HepG2 (cell line): ENCODE data around the gene APRT. TPM values are rescaled to one million over a fixed set of nuclear protein-coding genes. Genes with fewer than 3 reads are reported as not detected.

ENCODE experiments used
- ARNTL ChIP-seq: sonication (generic); formaldehyde crosslinking; IDR thresholded peaks from 2 replicates; pipeline ENCODE4 v1.4.0; 2020; ENCODE audit warnings: mild to moderate bottlenecking, missing genetic modification reagents
- ATAD3A ChIP-seq: sonication (generic); formaldehyde crosslinking; IDR thresholded peaks from 2 replicates; pipeline ENCODE4 v1.4.0; 2020; ENCODE audit warnings: missing genetic modification reagents
- CBX2 ChIP-seq, 2 experiments: fragments of 200-600 bp in 1 of 2; sonication (generic); formaldehyde crosslinking in 1 of 2; IDR thresholded peaks; 2 replicates each; pipeline versions ENCODE4 v1.7.0 to v1.8.1; 2018 to 2022; ENCODE audit warnings: low read depth in 2 of 2, low read length in 1 of 2, mild to moderate bottlenecking in 1 of 2, missing genetic modification reagents in 1 of 2
- CEBPB ChIP-seq: IDR thresholded peaks from 2 replicates; pipeline ENCODE4 v1.6.1; 2011; ENCODE audit warnings: low read depth, low read length, improper control_type of control experiment, borderline replicate concordance
- CENPT ChIP-seq: sonication (generic); formaldehyde crosslinking; IDR thresholded peaks from 2 replicates; pipeline ENCODE4 v1.8.0; 2022; ENCODE audit warnings: low read depth, mild to moderate bottlenecking, moderate library complexity, missing genetic modification reagents
- EED ChIP-seq: sonication (generic); formaldehyde crosslinking; IDR thresholded peaks from 2 replicates; pipeline ENCODE4 v1.5.0; 2020; ENCODE audit warnings: mild to moderate bottlenecking, missing genetic modification reagents
- KDM3A ChIP-seq: IDR thresholded peaks from 2 replicates; pipeline ENCODE4 v1.6.1; 2018; ENCODE audit warnings: low read depth, missing compliant biosample characterization
- MYPOP ChIP-seq: sonication (generic); formaldehyde crosslinking; IDR thresholded peaks from 2 replicates; pipeline ENCODE4 v1.8.1; 2023; ENCODE audit warnings: mild to moderate bottlenecking, moderate library complexity, missing genetic modification reagents
- NONO ChIP-seq, 2 experiments: fragments of 450-650 bp in 1 of 2; sonication (generic) in 1 of 2; formaldehyde crosslinking in 1 of 2; IDR thresholded peaks in 1 of 2; conservative IDR thresholded peaks in 1 of 2; 2 replicates each; pipeline versions ENCODE4 v1.6.1 to v1.8.0; 2017 to 2022; ENCODE audit warnings: mild to moderate bottlenecking in 1 of 2, missing genetic modification reagents in 1 of 2, moderate library complexity in 1 of 2
- NR2C2 ChIP-seq: sonication (generic); formaldehyde crosslinking; IDR thresholded peaks from 2 replicates; pipeline ENCODE4 v1.4.0; 2020; ENCODE audit warnings: missing genetic modification reagents, mild to moderate bottlenecking, moderate library complexity, borderline replicate concordance
- PCBP1 ChIP-seq: fragments of 200-400 bp; formaldehyde crosslinking; IDR thresholded peaks from 2 replicates; pipeline ENCODE4 v1.6.1; 2017; ENCODE audit warnings: mild to moderate bottlenecking, low read depth, low read length, borderline replicate concordance
- POLR2AphosphoS5 ChIP-seq: IDR thresholded peaks from 2 replicates; pipeline ENCODE4 v1.6.1; 2012; ENCODE audit warnings: low read depth, low read length
- REPIN1 ChIP-seq: sonication (generic); formaldehyde crosslinking; IDR thresholded peaks from 2 replicates; pipeline ENCODE4 v1.8.0; 2022; ENCODE audit warnings: missing genetic modification reagents, low read depth, mild to moderate bottlenecking, borderline replicate concordance
- SRF ChIP-seq: IDR thresholded peaks from 2 replicates; pipeline ENCODE4 v1.6.1; 2011; ENCODE audit warnings: mild to moderate bottlenecking, low read depth, low read length, moderate library complexity
- TARDBP ChIP-seq: sonication (generic); formaldehyde crosslinking; IDR thresholded peaks from 2 replicates; pipeline ENCODE4 v1.8.0; 2022; ENCODE audit warnings: mild to moderate bottlenecking, missing genetic modification reagents
- ZBTB4 ChIP-seq: sonication (generic); formaldehyde crosslinking; IDR thresholded peaks from 2 replicates; pipeline ENCODE4 v1.4.0; 2020; ENCODE audit warnings: missing genetic modification reagents, mild to moderate bottlenecking, borderline replicate concordance
- ZNF136 ChIP-seq: sonication (generic); formaldehyde crosslinking; IDR thresholded peaks from 2 replicates; pipeline ENCODE4 v1.8.1; 2022; ENCODE audit warnings: low read depth, mild to moderate bottlenecking, moderate library complexity, missing genetic modification reagents
- ZNF296 ChIP-seq: sonication (generic); formaldehyde crosslinking; conservative IDR thresholded peaks from 2 replicates; pipeline ENCODE4 v1.5.0; 2020; ENCODE audit warnings: mild to moderate bottlenecking, missing genetic modification reagents
- ZNF343 ChIP-seq: sonication (generic); formaldehyde crosslinking; IDR thresholded peaks from 2 replicates; pipeline ENCODE4 v1.4.0; 2020; ENCODE audit warnings: mild to moderate bottlenecking, missing genetic modification reagents
- ZNF367 ChIP-seq: sonication (generic); formaldehyde crosslinking; IDR thresholded peaks from 2 replicates; pipeline ENCODE4 v1.4.0; 2020; ENCODE audit warnings: missing genetic modification reagents, borderline replicate concordance
- ZNF414 ChIP-seq: sonication (generic); formaldehyde crosslinking; IDR thresholded peaks from 2 replicates; pipeline ENCODE4 v1.5.0; 2020; ENCODE audit warnings: missing genetic modification reagents
- ZNF556 ChIP-seq: sonication (generic); formaldehyde crosslinking; IDR thresholded peaks from 2 replicates; pipeline ENCODE4 v1.4.0; 2020; ENCODE audit warnings: mild to moderate bottlenecking, missing genetic modification reagents, borderline replicate concordance
- ZNF883 ChIP-seq: sonication (generic); formaldehyde crosslinking; IDR thresholded peaks from 2 replicates; pipeline ENCODE4 v1.5.1; 2020; ENCODE audit warnings: mild to moderate bottlenecking, missing genetic modification reagents; ENCODE audit errors: not compliant biosample characterization
- ZSCAN30 ChIP-seq: sonication (generic); formaldehyde crosslinking; IDR thresholded peaks from 2 replicates; pipeline ENCODE4 v1.5.0; 2020; ENCODE audit warnings: mild to moderate bottlenecking, missing genetic modification reagents
- polyA plus RNA-seq, 8 experiments: library from polyadenylated mRNA; depleted of rRNA in 3 of 8; stranded (reverse) in 7 of 8; unstranded in 1 of 8; fragments of >200 nt; fragmentation: Illumina TruSeq in 4 of 8; extraction: Trizol in 4 of 8; gene quantifications; 2 replicates each; pipeline versions ENCODE4 v1.2.1 to v1.2.3, GENCODE V29; 2011 to 2016; ENCODE audit warnings: low read depth in 4 of 8, missing spikeins in 1 of 8, mixed read lengths in 1 of 8; ENCODE audit not compliant: insufficient read depth in 1 of 8
- total RNA-seq, 5 experiments: library from RNA; depleted of rRNA; stranded (reverse); fragments of >200 nt; fragmentation: Illumina TruSeq; extraction: Trizol; gene quantifications; 2 replicates each; pipeline ENCODE4 v1.2.3, GENCODE V29; 2016; ENCODE audit warnings: low read depth in 1 of 5

APRT gene
- total and polyA plus RNA-seq, 2 of the 13 experiments (the other 11 are each of a cell fraction or from before 2014, with no cell fraction given): 155 to 242 TPM

GRCh38 chr16:88811769-88812512, at the start of gene APRT (continued):
- no peak for TF ChIP-seq CEBPB
- TF ChIP-seq TARDBP (CRISPR knock-in tag): peak; percentile 75
- no peak for TF ChIP-seq ZBTB4
- TF ChIP-seq ATAD3A (CRISPR knock-in tag): no peak
- TF ChIP-seq PCBP1: no peak
- TF ChIP-seq MYPOP: peak; percentile 92
- TF ChIP-seq ZNF367: no peak
- peak; percentile 27; the same call in 1 of the 2 replicates for TF ChIP-seq SRF
- TF ChIP-seq ZSCAN30 (CRISPR knock-in tag): no peak; the same call in 1 of the 2 replicates
- TF ChIP-seq ARNTL (CRISPR knock-in tag): peak; percentile 87
- peak; percentile 96 for TF ChIP-seq POLR2AphosphoS5
- TF ChIP-seq EED (CRISPR knock-in tag): peak; percentile 73
- peak; percentile 86; the same call in 1 of the 2 replicates for TF ChIP-seq ZNF136 (CRISPR knock-in tag)
- TF ChIP-seq KDM3A (CRISPR knock-in tag): peak; percentile 12; the same call in 1 of the 2 replicates
- TF ChIP-seq ZNF556 (CRISPR knock-in tag): peak; percentile 96
- TF ChIP-seq ZNF296: peak; percentile 78; the same call in 1 of the 2 replicates
- TF ChIP-seq ZNF343 (CRISPR knock-in tag): peak; percentile 76; the same call in 1 of the 2 replicates
- no peak for TF ChIP-seq NONO (IDR thresholded peaks at IDR 0.05)
- TF ChIP-seq NONO (CRISPR knock-in tag; conservative IDR thresholded peaks at IDR 0.05): peak; percentile 96
- peak; percentile 87; the same call in 1 of the 2 replicates for TF ChIP-seq ZNF414 (CRISPR knock-in tag)
- TF ChIP-seq CBX2 (IDR thresholded peaks at IDR 0.05; ENCODE audit: low read depth, low read length): no peak
- no peak for TF ChIP-seq CBX2 (CRISPR knock-in tag; IDR thresholded peaks at IDR 0.05; ENCODE audit: low read depth)
- TF ChIP-seq REPIN1 (CRISPR knock-in tag): peak; percentile 83
- peak; percentile 94; the same call in 1 of the 2 replicates for TF ChIP-seq CENPT
- peak; percentile 56; the same call in 1 of the 2 replicates for TF ChIP-seq NR2C2 (CRISPR knock-in tag)
- TF ChIP-seq ZNF883 (CRISPR knock-in tag): peak; percentile 99
